ENCODE data around the gene INO80C.

Gene INO80C

GRCh38 chr18:35504996-35505395, 7.2 kb upstream of the INO80C start:
- Histone ChIP-seq H3K4me1 (ENCODE audit: control insufficient read depth in 5 of 5, insufficient read depth in 5 of 5, low read length in 5 of 5) (peaks cover 0 to 13% (median 6%) of the 10 kb centered on the region in 5 donors), H3K36me3 (ENCODE audit: control insufficient read depth in 5 of 5, insufficient read depth in 5 of 5, low read length in 5 of 5) (no peaks in the 10 kb centered on the region), H3K27ac (ENCODE audit: low read depth, low read length) (no peak overlapping the region), H3K27me3 (ENCODE audit: control insufficient read depth in 5 of 5, insufficient read depth in 4 of 5, low read length in 5 of 5) (no peaks in the 10 kb centered on the region), H3K9me3 (ENCODE audit: control insufficient read depth in 5 of 5, low read length in 5 of 5) (no peaks in the 10 kb centered on the region), H3K4me3 (ENCODE audit: low read depth in 1 of 5, low read length in 5 of 5) (no peak overlapping the region), H3K9ac (ENCODE audit: low read length in 5 of 5) (no peak overlapping the region)

- H3K27me3 ChIP-seq (ENCODE audit: control insufficient read depth in 5 of 5, insufficient read depth in 4 of 5, low read length in 5 of 5), result no peaks in the 10 kb centered on the region
- no peaks in the 10 kb centered on the region for H3K9me3 ChIP-seq (ENCODE audit: control insufficient read depth in 5 of 5, low read length in 5 of 5)
- no peaks in the 10 kb centered on the region for H3K36me3 ChIP-seq (ENCODE audit: control insufficient read depth in 5 of 5, insufficient read depth in 5 of 5, low read length in 5 of 5)
- H3K9ac ChIP-seq (ENCODE audit: low read length in 5 of 5), result no peak overlapping the region
- H3K27ac ChIP-seq (ENCODE audit: low read depth, low read length), result no peak overlapping the region
- no peak overlapping the region for H3K4me3 ChIP-seq (ENCODE audit: low read depth in 1 of 5, low read length in 5 of 5)
- H3K4me1 ChIP-seq (ENCODE audit: control insufficient read depth in 5 of 5, insufficient read depth in 5 of 5, low read length in 5 of 5), result peaks cover 5 to 17% (median 12%) of the 10 kb centered on the region in 5 donors
These were observed 4.3 kb upstream of the INO80C start for GRCh38 chr18:35502052-35502451.

- no peaks in the 10 kb centered on the region for H3K36me3 ChIP-seq (ENCODE audit: control insufficient read depth in 5 of 5, insufficient read depth in 5 of 5, low read length in 5 of 5)
These were observed 3.6 kb upstream of the INO80C start for GRCh38 chr18:35501369-35501768.

GRCh38 chr18:35500113-35500512, 2.4 kb upstream of the INO80C start:
- Histone ChIP-seq H3K36me3 (ENCODE audit: control insufficient read depth in 5 of 5, insufficient read depth in 5 of 5, low read length in 5 of 5) (no peaks in the 10 kb centered on the region), H3K9ac (ENCODE audit: low read length in 5 of 5) (no peak overlapping the region), H3K4me3 (ENCODE audit: low read depth in 1 of 5, low read length in 5 of 5) (no peak overlapping the region), H3K9me3 (ENCODE audit: control insufficient read depth in 5 of 5, low read length in 5 of 5) (no peaks in the 10 kb centered on the region), H3K27ac (ENCODE audit: low read depth, low read length) (no peak overlapping the region), H3K27me3 (ENCODE audit: control insufficient read depth in 5 of 5, insufficient read depth in 4 of 5, low read length in 5 of 5) (no peaks in the 10 kb centered on the region), H3K4me1 (ENCODE audit: control insufficient read depth in 5 of 5, insufficient read depth in 5 of 5, low read length in 5 of 5) (peaks cover 8 to 35% (median 31%) of the 10 kb centered on the region in 5 donors)

More at GRCh38 chr18:35501369-35501768, 3.6 kb upstream of the INO80C start:
- no peak overlapping the region for H3K4me3 ChIP-seq (ENCODE audit: low read depth in 1 of 5, low read length in 5 of 5)
- peaks cover 8 to 24% (median 19%) of the 10 kb centered on the region in 5 donors for H3K4me1 ChIP-seq (ENCODE audit: control insufficient read depth in 5 of 5, insufficient read depth in 5 of 5, low read length in 5 of 5)
- no peak overlapping the region for H3K27ac ChIP-seq (ENCODE audit: low read depth, low read length)
- H3K27me3 ChIP-seq (ENCODE audit: control insufficient read depth in 5 of 5, insufficient read depth in 4 of 5, low read length in 5 of 5), result no peaks in the 10 kb centered on the region
- no peaks in the 10 kb centered on the region for H3K9me3 ChIP-seq (ENCODE audit: control insufficient read depth in 5 of 5, low read length in 5 of 5)
- H3K9ac ChIP-seq (ENCODE audit: low read length in 5 of 5), result no peak overlapping the region

- Histone ChIP-seq H3K4me1 (ENCODE audit: control insufficient read depth in 5 of 5, insufficient read depth in 5 of 5, low read length in 5 of 5) (peaks cover 7 to 48% (median 40%) of the 10 kb centered on the region in 5 donors), H3K4me3 (ENCODE audit: low read depth in 1 of 5, low read length in 5 of 5) (peak overlapping the region; percentile 85 to 89 (median 88)), H3K27ac (ENCODE audit: low read depth, low read length) (peak overlapping the region; percentile 96), H3K27me3 (ENCODE audit: control insufficient read depth in 5 of 5, insufficient read depth in 4 of 5, low read length in 5 of 5) (no peaks in the 10 kb centered on the region), H3K9ac (ENCODE audit: low read length in 5 of 5) (peak overlapping the region; percentile 81 to 94 (median 89)), H3K36me3 (ENCODE audit: control insufficient read depth in 5 of 5, insufficient read depth in 5 of 5, low read length in 5 of 5) (no peaks in the 10 kb centered on the region), H3K9me3 (ENCODE audit: control insufficient read depth in 5 of 5, low read length in 5 of 5) (no peaks in the 10 kb centered on the region)
These were observed 762 bp downstream of the INO80C start for GRCh38 chr18:35497027-35497369.

GRCh38 chr18:35495536-35496314, 2.0 kb downstream of the INO80C start:
- Histone ChIP-seq H3K4me1 (ENCODE audit: control insufficient read depth in 5 of 5, insufficient read depth in 5 of 5, low read length in 5 of 5) (peaks cover 7 to 46% (median 45%) of the 10 kb centered on the region in 5 donors), H3K27me3 (ENCODE audit: control insufficient read depth in 5 of 5, insufficient read depth in 4 of 5, low read length in 5 of 5) (no peaks in the 10 kb centered on the region), H3K36me3 (ENCODE audit: control insufficient read depth in 5 of 5, insufficient read depth in 5 of 5, low read length in 5 of 5) (no peaks in the 10 kb centered on the region), H3K9ac (ENCODE audit: low read length in 5 of 5) (no peak overlapping the region), H3K4me3 (ENCODE audit: low read depth in 1 of 5, low read length in 5 of 5) (peak overlapping the region in 1 of 5 donors; percentile 29), H3K9me3 (ENCODE audit: control insufficient read depth in 5 of 5, low read length in 5 of 5) (no peaks in the 10 kb centered on the region), H3K27ac (ENCODE audit: low read depth, low read length) (peak overlapping the region; percentile 27)

GRCh38 chr18:35494251-35495220, 3.2 kb downstream of the INO80C start:
- Histone ChIP-seq H3K4me3 (ENCODE audit: low read depth in 1 of 5, low read length in 5 of 5) (peak overlapping the region in 1 of 5 donors; percentile 29), H3K9ac (ENCODE audit: low read length in 5 of 5) (peak overlapping the region in 1 of 5 donors; percentile 1), H3K9me3 (ENCODE audit: control insufficient read depth in 5 of 5, low read length in 5 of 5) (no peaks in the 10 kb centered on the region), H3K27me3 (ENCODE audit: control insufficient read depth in 5 of 5, insufficient read depth in 4 of 5, low read length in 5 of 5) (no peaks in the 10 kb centered on the region), H3K27ac (ENCODE audit: low read depth, low read length) (peak overlapping the region; percentile 27), H3K4me1 (ENCODE audit: control insufficient read depth in 5 of 5, insufficient read depth in 5 of 5, low read length in 5 of 5) (peaks cover 7 to 58% (median 53%) of the 10 kb centered on the region in 5 donors), H3K36me3 (ENCODE audit: control insufficient read depth in 5 of 5, insufficient read depth in 5 of 5, low read length in 5 of 5) (no peaks in the 10 kb centered on the region)

- Histone ChIP-seq H3K27ac (ENCODE audit: low read depth, low read length) (no peak overlapping the region), H3K9ac (ENCODE audit: low read length in 5 of 5) (no peak overlapping the region), H3K4me1 (ENCODE audit: control insufficient read depth in 5 of 5, insufficient read depth in 5 of 5, low read length in 5 of 5) (peaks cover 3 to 52% (median 47%) of the 10 kb centered on the region in 5 donors), H3K9me3 (ENCODE audit: control insufficient read depth in 5 of 5, low read length in 5 of 5) (no peaks in the 10 kb centered on the region), H3K36me3 (ENCODE audit: control insufficient read depth in 5 of 5, insufficient read depth in 5 of 5, low read length in 5 of 5) (no peaks in the 10 kb centered on the region), H3K4me3 (ENCODE audit: low read depth in 1 of 5, low read length in 5 of 5) (no peak overlapping the region), H3K27me3 (ENCODE audit: control insufficient read depth in 5 of 5, insufficient read depth in 4 of 5, low read length in 5 of 5) (no peaks in the 10 kb centered on the region)
These were observed 6.1 kb downstream of the INO80C start for GRCh38 chr18:35491700-35492077.

GRCh38 chr18:35490894-35491699, 6.7 kb downstream of the INO80C start:
- H3K9ac ChIP-seq (ENCODE audit: low read length in 5 of 5), result peak overlapping the region in 1 of 5 donors; percentile 17
- H3K4me3 ChIP-seq (ENCODE audit: low read depth in 1 of 5, low read length in 5 of 5), result no peak overlapping the region
- peaks cover 3 to 46% (median 41%) of the 10 kb centered on the region in 5 donors for H3K4me1 ChIP-seq (ENCODE audit: control insufficient read depth in 5 of 5, insufficient read depth in 5 of 5, low read length in 5 of 5)
- no peaks in the 10 kb centered on the region for H3K27me3 ChIP-seq (ENCODE audit: control insufficient read depth in 5 of 5, insufficient read depth in 4 of 5, low read length in 5 of 5)
- no peaks in the 10 kb centered on the region for H3K9me3 ChIP-seq (ENCODE audit: control insufficient read depth in 5 of 5, low read length in 5 of 5)
- no peaks in the 10 kb centered on the region for H3K36me3 ChIP-seq (ENCODE audit: control insufficient read depth in 5 of 5, insufficient read depth in 5 of 5, low read length in 5 of 5)
- peak overlapping the region; percentile 30 for H3K27ac ChIP-seq (ENCODE audit: low read depth, low read length)
